Liver (tissue), 3 donors: ENCODE data around the gene ZNF423.

Experiments
- ATF3 ChIP-seq: IDR thresholded peaks from 2 replicates; pipeline ENCODE4 v1.6.1; 2016; ENCODE audit warnings: antibody characterized with exemption
- CTCF ChIP-seq: fragments of 150-350 bp; IDR thresholded peaks from 2 replicates; pipeline ENCODE4 v1.5.1; 2017; ENCODE audit warnings: improper control_type of control experiment, low read depth, low read length; ENCODE audit not compliant: missing input control
- HNF4G ChIP-seq: IDR thresholded peaks from 2 replicates; pipeline ENCODE4 v1.6.1; 2016; ENCODE audit warnings: antibody characterized with exemption
- JUND ChIP-seq, 2 donors: IDR thresholded peaks; 2 replicates each; pipeline ENCODE4 v1.6.1; 2016; ENCODE audit warnings: antibody characterized with exemption in 2 of 2
- MAX ChIP-seq: IDR thresholded peaks from 2 replicates; pipeline ENCODE4 v1.6.1; 2016; ENCODE audit warnings: antibody characterized with exemption
- TAF1 ChIP-seq: conservative IDR thresholded peaks from 2 replicates; pipeline ENCODE4 v1.6.1; 2016; ENCODE audit warnings: antibody characterized with exemption, mild to moderate bottlenecking
- YY1 ChIP-seq: IDR thresholded peaks from 2 replicates; pipeline ENCODE4 v1.6.1; 2016; ENCODE audit warnings: antibody characterized with exemption, mild to moderate bottlenecking
- TF ChIP-seq, protein P1 (sequence below): IDR thresholded peaks from 2 replicates; pipeline ENCODE4 v1.6.1; 2016; ENCODE audit warnings: antibody characterized with exemption, mild to moderate bottlenecking
- TF ChIP-seq, protein P2 (sequence below): IDR thresholded peaks from 2 replicates; pipeline ENCODE4 v1.6.1; 2016; ENCODE audit warnings: antibody characterized with exemption
- donor health status: healthy.
- donor health status: healthy.

DNA sequence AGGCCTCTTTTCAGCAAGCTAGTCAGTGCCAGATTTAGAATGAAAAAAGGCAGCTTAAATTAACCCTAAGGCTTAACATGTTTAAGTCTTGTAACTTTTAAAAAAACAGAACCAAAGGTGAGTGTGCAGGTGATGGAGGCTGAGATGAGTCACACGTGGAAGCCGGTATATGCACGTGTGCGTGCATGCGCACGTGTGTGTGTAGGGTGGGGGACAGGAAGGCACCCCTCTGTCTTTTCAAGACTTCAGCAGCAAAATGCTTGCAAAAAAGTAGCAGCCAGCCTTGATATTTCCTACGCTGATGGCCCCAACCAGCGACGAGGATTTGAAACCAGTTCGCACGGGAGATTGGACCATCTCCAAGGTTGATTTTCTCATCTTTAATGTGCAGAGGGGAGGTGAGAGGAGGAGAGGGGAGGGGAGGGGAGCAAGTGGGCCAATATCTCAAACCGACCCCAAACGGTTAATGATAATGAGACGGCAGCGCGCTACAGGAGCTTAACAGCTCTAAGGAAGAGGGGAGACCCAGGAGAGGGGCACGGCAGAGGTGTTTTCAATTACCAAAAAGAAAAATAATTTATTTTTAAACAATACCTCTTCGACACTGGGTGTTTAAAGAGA lies 154.7 kb downstream of the ZNF423 start:
- TF ChIP-seq MAX (no peak), CTCF (no peak), TAF1 (no peak), HNF4G (no peak), JUND (IDR thresholded peaks at IDR 0.05) (no peak), ATF3 (no peak), YY1 (no peak)
- TF ChIP-seq, protein P1, sequence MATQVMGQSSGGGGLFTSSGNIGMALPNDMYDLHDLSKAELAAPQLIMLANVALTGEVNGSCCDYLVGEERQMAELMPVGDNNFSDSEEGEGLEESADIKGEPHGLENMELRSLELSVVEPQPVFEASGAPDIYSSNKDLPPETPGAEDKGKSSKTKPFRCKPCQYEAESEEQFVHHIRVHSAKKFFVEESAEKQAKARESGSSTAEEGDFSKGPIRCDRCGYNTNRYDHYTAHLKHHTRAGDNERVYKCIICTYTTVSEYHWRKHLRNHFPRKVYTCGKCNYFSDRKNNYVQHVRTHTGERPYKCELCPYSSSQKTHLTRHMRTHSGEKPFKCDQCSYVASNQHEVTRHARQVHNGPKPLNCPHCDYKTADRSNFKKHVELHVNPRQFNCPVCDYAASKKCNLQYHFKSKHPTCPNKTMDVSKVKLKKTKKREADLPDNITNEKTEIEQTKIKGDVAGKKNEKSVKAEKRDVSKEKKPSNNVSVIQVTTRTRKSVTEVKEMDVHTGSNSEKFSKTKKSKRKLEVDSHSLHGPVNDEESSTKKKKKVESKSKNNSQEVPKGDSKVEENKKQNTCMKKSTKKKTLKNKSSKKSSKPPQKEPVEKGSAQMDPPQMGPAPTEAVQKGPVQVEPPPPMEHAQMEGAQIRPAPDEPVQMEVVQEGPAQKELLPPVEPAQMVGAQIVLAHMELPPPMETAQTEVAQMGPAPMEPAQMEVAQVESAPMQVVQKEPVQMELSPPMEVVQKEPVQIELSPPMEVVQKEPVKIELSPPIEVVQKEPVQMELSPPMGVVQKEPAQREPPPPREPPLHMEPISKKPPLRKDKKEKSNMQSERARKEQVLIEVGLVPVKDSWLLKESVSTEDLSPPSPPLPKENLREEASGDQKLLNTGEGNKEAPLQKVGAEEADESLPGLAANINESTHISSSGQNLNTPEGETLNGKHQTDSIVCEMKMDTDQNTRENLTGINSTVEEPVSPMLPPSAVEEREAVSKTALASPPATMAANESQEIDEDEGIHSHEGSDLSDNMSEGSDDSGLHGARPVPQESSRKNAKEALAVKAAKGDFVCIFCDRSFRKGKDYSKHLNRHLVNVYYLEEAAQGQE: no peak
- TF ChIP-seq, protein P2, sequence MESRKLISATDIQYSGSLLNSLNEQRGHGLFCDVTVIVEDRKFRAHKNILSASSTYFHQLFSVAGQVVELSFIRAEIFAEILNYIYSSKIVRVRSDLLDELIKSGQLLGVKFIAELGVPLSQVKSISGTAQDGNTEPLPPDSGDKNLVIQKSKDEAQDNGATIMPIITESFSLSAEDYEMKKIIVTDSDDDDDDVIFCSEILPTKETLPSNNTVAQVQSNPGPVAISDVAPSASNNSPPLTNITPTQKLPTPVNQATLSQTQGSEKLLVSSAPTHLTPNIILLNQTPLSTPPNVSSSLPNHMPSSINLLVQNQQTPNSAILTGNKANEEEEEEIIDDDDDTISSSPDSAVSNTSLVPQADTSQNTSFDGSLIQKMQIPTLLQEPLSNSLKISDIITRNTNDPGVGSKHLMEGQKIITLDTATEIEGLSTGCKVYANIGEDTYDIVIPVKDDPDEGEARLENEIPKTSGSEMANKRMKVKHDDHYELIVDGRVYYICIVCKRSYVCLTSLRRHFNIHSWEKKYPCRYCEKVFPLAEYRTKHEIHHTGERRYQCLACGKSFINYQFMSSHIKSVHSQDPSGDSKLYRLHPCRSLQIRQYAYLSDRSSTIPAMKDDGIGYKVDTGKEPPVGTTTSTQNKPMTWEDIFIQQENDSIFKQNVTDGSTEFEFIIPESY: no peak
